ENCODE data around the gene WFDC5.
"Not testable (repeated sequence)": the region's sequence is repeated elsewhere in the genome, so short reads cannot be mapped to it uniquely, and the experiment has no call there.

The WFDC5 gene
- 0 reads per million in 4 donors for total RNA-seq

GRCh38 chr20:45114465-45115385, at the start of gene WFDC5:
Gene WFDC5 (minus strand): TSS chr20:45115174. CDS start chr20:45115083, 91 bp downstream.
- DNase-seq, result no peak

- DNase-seq, result no peak
Observed at GRCh38 chr20:45163083-45163803, 48.3 kb upstream of the WFDC5 start.

- DNase-seq, result no peak
Observed at GRCh38 chr20:45157962-45158361, 43.0 kb upstream of the WFDC5 start.

- no peak for DNase-seq
Observed at GRCh38 chr20:45156713-45157112, 41.7 kb upstream of the WFDC5 start.

GRCh38 chr20:45154794-45155193, 39.8 kb upstream of the WFDC5 start:
- not testable (repeated sequence) for DNase-seq

- no peak for DNase-seq
Observed at GRCh38 chr20:45154183-45154582, 39.2 kb upstream of the WFDC5 start.

GRCh38 chr20:45153752-45154151, 38.8 kb upstream of the WFDC5 start:
- no peak for DNase-seq

GRCh38 chr20:45153147-45153546, 38.2 kb upstream of the WFDC5 start:
- no peak for DNase-seq

- DNase-seq, result no peak
Observed at GRCh38 chr20:45152405-45152804, 37.4 kb upstream of the WFDC5 start.

- no peak for DNase-seq
Observed at GRCh38 chr20:45149062-45149461, 34.1 kb upstream of the WFDC5 start.

- DNase-seq, result no peak
Observed at GRCh38 chr20:45140836-45141235, 25.9 kb upstream of the WFDC5 start.

- not testable (repeated sequence) for DNase-seq
Observed at GRCh38 chr20:45139733-45140375, 24.9 kb upstream of the WFDC5 start.

GRCh38 chr20:45138561-45139300, 23.8 kb upstream of the WFDC5 start:
- DNase-seq, result peak in 2 of 5 donors; percentile 25 to 76

GRCh38 chr20:45136911-45137310, 21.9 kb upstream of the WFDC5 start:
- DNase-seq, result no peak

- no peak for DNase-seq
Observed at GRCh38 chr20:45128099-45128498, 13.1 kb upstream of the WFDC5 start.

- no peak for DNase-seq
Observed at GRCh38 chr20:45124365-45124764, 9.4 kb upstream of the WFDC5 start, which contains the start of gene WFDC12. Gene WFDC12 (minus strand): TSS chr20:45124465. CDS start chr20:45124447, 18 bp downstream.

GRCh38 chr20:45121388-45121787, 6.4 kb upstream of the WFDC5 start:
- no peak for DNase-seq

- DNase-seq, result no peak
Observed at GRCh38 chr20:45119556-45120266, 4.7 kb upstream of the WFDC5 start.

GRCh38 chr20:45118028-45118427, 3.1 kb upstream of the WFDC5 start:
- DNase-seq, result no peak

- no peak for DNase-seq
Observed at GRCh38 chr20:45117581-45117980, 2.6 kb upstream of the WFDC5 start.

GRCh38 chr20:45115829-45116228, 855 bp upstream of the WFDC5 start:
- no peak for DNase-seq

- no peak for DNase-seq
Observed at GRCh38 chr20:45115386-45115774, 406 bp upstream of the WFDC5 start.

Measured in T-helper 1 cell (primary cell).